NT2/D1 (cell line): ENCODE results near the gene GAL3ST3.

Source experiments
- DNase-seq: peaks from one replicate; pipeline ENCODE4 v3.0.0-alpha.2; 2011; ENCODE audit warnings: low read depth, low spot score
- H3K27me3 ChIP-seq: 2 replicates; pipeline ENCODE4 v1.6.0; 2011; ENCODE audit warnings: mild to moderate bottlenecking; ENCODE audit not compliant: insufficient read length, insufficient read depth
- H3K36me3 ChIP-seq: 2 replicates; pipeline ENCODE4 v1.6.1; 2011; ENCODE audit warnings: mild to moderate bottlenecking, low read length, mixed read lengths; ENCODE audit not compliant: insufficient read depth, insufficient read length
- H3K4me1 ChIP-seq: 2 replicates; pipeline ENCODE4 v1.5.1; 2011; ENCODE audit not compliant: insufficient read depth, insufficient read length
- H3K4me3 ChIP-seq: 2 replicates; pipeline ENCODE4 v1.5.1; 2011; ENCODE audit warnings: low read depth; ENCODE audit not compliant: insufficient read length
- H3K9ac ChIP-seq: 2 replicates; pipeline ENCODE4 v1.6.0; 2011; ENCODE audit warnings: low read depth; ENCODE audit not compliant: insufficient read length
- H3K9me3 ChIP-seq: 2 replicates; pipeline ENCODE4 v1.5.1; 2011; ENCODE audit warnings: mild to moderate bottlenecking, low read length; ENCODE audit not compliant: insufficient read depth
- SUZ12 ChIP-seq: IDR thresholded peaks from 2 replicates; pipeline ENCODE4 v1.6.1; 2011; ENCODE audit not compliant: insufficient read length, insufficient read depth; ENCODE audit errors: extremely low read depth
- YY1 ChIP-seq: IDR thresholded peaks from 2 replicates; pipeline ENCODE4 v1.6.1; 2011; ENCODE audit not compliant: insufficient read length, insufficient read depth
- ZNF274 ChIP-seq: IDR thresholded peaks from 2 replicates; pipeline ENCODE4 v1.6.1; 2011; ENCODE audit warnings: mild to moderate bottlenecking, low read depth, low read length

The GAL3ST3 gene

DNA sequence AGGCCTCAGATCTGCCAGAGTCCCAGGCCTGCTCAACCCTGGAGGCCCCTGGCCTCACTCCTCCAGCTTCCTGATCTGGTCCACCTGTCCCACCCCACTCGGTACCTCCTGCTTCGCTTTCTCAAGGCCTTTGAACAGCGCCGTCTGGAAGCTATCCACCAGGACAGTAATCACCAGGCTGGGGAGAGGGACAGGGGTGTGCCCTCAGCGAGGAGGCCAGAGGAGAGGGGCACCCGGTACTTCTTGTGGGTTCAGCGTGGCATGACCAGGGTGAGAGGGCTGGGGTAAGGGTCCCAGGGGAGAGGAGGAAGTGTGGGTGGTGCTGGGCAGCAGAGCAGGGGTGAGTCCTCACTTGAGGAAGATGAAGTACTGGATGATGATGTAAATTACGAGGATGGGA lies 28.7 kb downstream of the GAL3ST3 start:
- no peak for TF ChIP-seq SUZ12
- no peak for TF ChIP-seq ZNF274
- no peak for TF ChIP-seq YY1
- DNase-seq = no peak
- Histone ChIP-seq H3K4me3 (no peak overlapping the region), H3K36me3 (no peaks in the 10 kb centered on the region), H3K9ac (no peak overlapping the region), H3K4me1 (peaks cover 3% of the 10 kb centered on the region), H3K27me3 (peaks cover 23% of the 10 kb centered on the region), H3K9me3 (no peaks in the 10 kb centered on the region)

DNA sequence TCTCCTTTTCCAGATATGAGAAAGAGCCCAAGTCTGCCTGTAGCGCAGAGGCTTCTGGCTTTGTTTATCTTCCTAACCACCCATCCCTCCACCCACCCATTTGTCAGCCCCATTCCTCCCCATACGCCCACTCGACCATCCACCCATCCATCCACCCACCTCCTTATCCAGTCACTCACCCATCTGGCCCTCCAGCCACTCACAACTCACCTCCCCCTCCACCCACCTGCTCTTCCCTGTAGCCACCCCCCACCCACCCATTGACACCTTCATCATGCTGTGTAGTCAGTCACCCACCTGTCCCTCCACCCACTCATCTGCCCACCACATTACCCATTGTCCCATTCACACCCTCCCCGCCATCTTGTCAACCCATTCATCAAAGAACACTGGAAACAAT lies 31.6 kb downstream of the GAL3ST3 start:
- TF ChIP-seq ZNF274 (no peak), YY1 (no peak)
- Histone ChIP-seq H3K4me3 (no peak overlapping the region), H3K9ac (no peak overlapping the region), H3K4me1 (peaks cover 7% of the 10 kb centered on the region), H3K9me3 (no peaks in the 10 kb centered on the region), H3K36me3 (no peaks in the 10 kb centered on the region), H3K27me3 (peaks cover 8% of the 10 kb centered on the region)
- no peak for DNase-seq

DNA sequence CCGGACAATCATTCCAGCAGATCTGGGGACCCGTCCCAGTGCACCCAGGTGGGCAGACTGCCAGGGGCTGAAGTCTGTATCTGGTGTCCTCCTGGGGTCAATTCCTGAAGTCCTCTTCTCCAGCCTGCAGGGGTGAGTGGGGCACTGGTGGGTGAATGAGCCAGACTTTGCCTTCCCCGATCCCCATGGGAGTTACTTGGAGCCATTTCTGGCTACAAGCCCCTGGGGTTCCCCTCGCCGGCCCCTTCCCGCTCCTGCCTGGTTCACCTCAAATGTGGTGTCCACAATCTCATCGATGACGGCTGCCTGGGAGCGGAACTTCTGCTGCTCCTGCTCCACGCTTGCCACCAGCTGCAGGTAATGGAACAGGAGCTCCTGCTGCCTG lies 32.2 kb downstream of the GAL3ST3 start:
- Histone ChIP-seq H3K4me1 (peaks cover 7% of the 10 kb centered on the region), H3K9me3 (no peaks in the 10 kb centered on the region), H3K36me3 (no peaks in the 10 kb centered on the region), H3K27me3 (peaks cover 4% of the 10 kb centered on the region), H3K9ac (no peak overlapping the region), H3K4me3 (no peak overlapping the region)
- TF ChIP-seq YY1 (no peak), SUZ12 (no peak), ZNF274 (no peak)
- no peak for DNase-seq

DNA sequence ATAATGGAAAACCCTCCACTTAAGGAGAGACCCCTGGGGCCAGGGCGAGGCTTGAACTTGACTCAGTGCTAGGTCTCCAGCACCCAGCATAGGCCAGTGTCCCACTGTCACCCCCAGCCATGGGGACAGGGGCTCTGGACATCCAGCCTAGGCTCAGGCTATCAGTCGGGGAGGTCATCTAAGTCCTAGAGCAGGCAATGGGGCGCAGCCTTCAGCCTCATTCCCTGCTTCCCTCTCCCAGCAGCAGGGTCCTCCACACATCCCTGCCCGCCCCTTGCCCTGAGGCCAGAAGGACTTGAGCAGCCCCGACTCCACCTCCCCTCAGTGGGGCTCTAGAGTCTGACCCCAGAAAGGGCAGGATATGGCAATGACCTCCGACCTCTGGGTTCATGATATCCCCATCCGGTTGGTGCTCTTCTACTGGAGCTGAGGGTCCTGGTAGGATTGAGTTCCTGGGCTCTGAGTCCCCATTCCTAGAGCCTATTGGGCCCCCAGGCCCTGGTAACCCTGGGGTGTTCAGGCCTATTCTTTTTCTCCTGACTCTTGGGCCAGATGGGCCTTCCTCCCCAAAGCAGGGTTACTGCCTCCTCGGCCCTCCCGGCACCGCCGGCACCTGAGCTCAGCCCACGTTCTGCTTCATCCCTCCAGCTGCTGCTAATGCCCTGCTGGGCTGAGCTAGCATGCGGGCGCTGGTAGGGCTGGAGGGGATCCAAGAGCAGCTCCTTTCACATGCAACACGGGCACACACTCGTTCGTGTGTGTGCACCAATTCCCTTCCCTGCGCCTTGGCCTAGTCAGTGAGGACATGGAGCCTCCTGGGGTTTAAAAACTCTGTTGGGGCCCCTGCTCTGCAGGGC lies 32.8 kb downstream of the GAL3ST3 start:
- Histone ChIP-seq H3K4me1 (peaks cover 7% of the 10 kb centered on the region), H3K4me3 (no peak overlapping the region)

DNA sequence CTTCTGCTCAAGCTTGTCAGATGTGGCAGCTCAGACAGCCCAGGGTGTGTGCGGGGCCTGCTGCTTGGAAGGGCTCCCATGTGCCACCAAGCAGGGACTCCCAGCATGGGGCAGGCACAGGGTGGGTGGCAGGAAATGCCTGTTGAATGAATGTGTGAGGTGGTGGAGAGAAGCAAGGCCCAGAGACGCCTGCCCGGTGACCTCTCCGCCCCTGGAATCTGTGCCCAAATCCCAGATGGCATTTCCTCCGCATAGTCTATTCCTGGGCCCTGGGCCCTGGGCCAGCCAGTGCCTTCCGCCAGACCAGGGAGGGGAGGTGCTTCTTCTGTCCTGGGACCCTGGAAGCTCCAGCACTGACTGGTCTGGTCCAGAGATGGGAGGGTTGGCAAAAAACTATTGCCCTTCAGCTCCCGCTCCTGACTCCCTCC lies 33.5 kb downstream of the GAL3ST3 start:
- no peaks in the 10 kb centered on the region for H3K27me3 ChIP-seq
- no peaks in the 10 kb centered on the region for H3K9me3 ChIP-seq
- H3K4me3 ChIP-seq = no peak overlapping the region
- TF ChIP-seq YY1 = no peak
- TF ChIP-seq SUZ12 = no peak
- no peak for TF ChIP-seq ZNF274
- no peaks in the 10 kb centered on the region for H3K36me3 ChIP-seq
- H3K9ac ChIP-seq = no peak overlapping the region
- H3K4me1 ChIP-seq = peaks cover 7% of the 10 kb centered on the region
- DNase-seq = no peak

More for the DNA sequence above, 32.8 kb downstream of the GAL3ST3 start:
- no peak for TF ChIP-seq SUZ12
- no peak for TF ChIP-seq YY1
- TF ChIP-seq ZNF274 = no peak
- H3K9me3 ChIP-seq = no peaks in the 10 kb centered on the region
- H3K9ac ChIP-seq = no peak overlapping the region
- H3K27me3 ChIP-seq = no peaks in the 10 kb centered on the region
- H3K36me3 ChIP-seq = no peaks in the 10 kb centered on the region
- DNase-seq = no peak

GRCh38 chr11:66014804-66015453 lies 34.0 kb downstream of the GAL3ST3 start:
- peaks cover 7% of the 10 kb centered on the region for H3K4me1 ChIP-seq
- no peak for DNase-seq
- H3K27me3 ChIP-seq = no peaks in the 10 kb centered on the region
- H3K9ac ChIP-seq = no peak overlapping the region
- TF ChIP-seq SUZ12 (no peak), YY1 (no peak), ZNF274 (no peak)
- no peak overlapping the region for H3K4me3 ChIP-seq
- no peaks in the 10 kb centered on the region for H3K9me3 ChIP-seq
- no peaks in the 10 kb centered on the region for H3K36me3 ChIP-seq

- Histone ChIP-seq H3K27me3 (no peaks in the 10 kb centered on the region), H3K36me3 (no peaks in the 10 kb centered on the region), H3K9ac (no peak overlapping the region), H3K9me3 (no peaks in the 10 kb centered on the region), H3K4me1 (peaks cover 7% of the 10 kb centered on the region), H3K4me3 (no peak overlapping the region)
- DNase-seq = no peak
- TF ChIP-seq YY1 = no peak
These were observed 35.2 kb downstream of the GAL3ST3 start for GRCh38 chr11:66013762-66014100.
